Activated naive CD8-positive, alpha-beta T cell treated with anti-CD3 and anti-CD28 coated beads, Interleukin-2, amount 10 ng/mL, durations not matched to agents 7 days and 5 days (primary cell): ENCODE data around the gene LTN1. TPM values are rescaled to one million over a fixed set of nuclear protein-coding genes. Genes with fewer than 3 reads are reported as not detected.
"Not testable (repeated sequence)": the region's sequence is repeated elsewhere in the genome, so short reads cannot be mapped to it uniquely, and the experiment has no call there.

Experiments
- ATAC-seq: fragments of 150-1000 bp; cut with Tn5 transposase; one replicate; pipeline ENCODE4 v1.10.0; 2021; ENCODE audit warnings: low read depth, moderate library complexity
- POLR2A ChIA-PET: fragments of 350-600 bp; sonication (Branson Sonifier 250); formaldehyde crosslinking; loops from one replicate; lab custom pipeline; 2021; ENCODE audit warnings: antibody characterized with exemption; lab: Charles Lee
- DNase-seq: peaks from one replicate; pipeline ENCODE4 v3.0.0; 2021
- H3K27ac Mint-ChIP-seq: one replicate; pipeline ENCODE4 v1.8.0; 2022; ENCODE audit warnings: mild to moderate bottlenecking, mixed read lengths
- H3K27me3 Mint-ChIP-seq: one replicate; pipeline ENCODE4 v1.8.0; 2022; ENCODE audit warnings: mild to moderate bottlenecking, moderate library complexity, mixed read lengths
- H3K36me3 Mint-ChIP-seq: one replicate; pipeline ENCODE4 v1.8.0; 2021; ENCODE audit warnings: mild to moderate bottlenecking, mixed read lengths
- H3K4me1 Mint-ChIP-seq: one replicate; pipeline ENCODE4 v1.8.0; 2021; ENCODE audit warnings: mixed read lengths
- H3K4me3 Mint-ChIP-seq: one replicate; pipeline ENCODE4 v1.8.0; 2022; ENCODE audit warnings: mild to moderate bottlenecking, moderate library complexity, mixed read lengths
- H3K9me3 Mint-ChIP-seq: one replicate; pipeline ENCODE4 v1.8.0; 2021; ENCODE audit warnings: mixed read lengths
- total RNA-seq, 2 experiments: library from RNA; stranded (reverse); gene quantifications; one replicate each; pipeline ENCODE4 v1.2.3, GENCODE V29; 2021

LTN1 gene
- total RNA-seq = 10 to 100 TPM; 27.4 to 29.3 TPM

- peak; percentile 95 for ATAC-seq
- H3K27ac Mint-ChIP-seq = peak within 1 kb of the TSS; percentile 95
- DNase-seq = peak; percentile 96
- peaks cover 12% of the 10 kb centered on the region for H3K36me3 Mint-ChIP-seq
- no peaks in the 10 kb centered on the region for H3K9me3 Mint-ChIP-seq
- H3K4me3 Mint-ChIP-seq = peak within 1 kb of the TSS; percentile 96
- no peaks in the 10 kb centered on the region for H3K27me3 Mint-ChIP-seq
- peaks cover 27% of the 10 kb centered on the region for H3K4me1 Mint-ChIP-seq
- POLR2A ChIA-PET = interaction anchor here (0.8 to 4.6 kb wide), 14 partner anchors 8 to 306 kb away, joined by 3 to 62 read pairs (median 5); partner anchors contain the start of genes BACH1, CCT8, RWDD2B and USP16
Measured at GRCh38 chr21:28992526-28993292, at the start of gene LTN1. TSS of gene LTN1 (minus strand) at chr21:28992877. CDS start at chr21:28992805, 72 bp downstream.

GRCh38 chr21:29034678-29035077 is 42.0 kb upstream of the LTN1 start:
- Mint-ChIP-seq H3K36me3 (peaks cover 23% of the 10 kb centered on the region), H3K4me3 (no peak overlapping the region), H3K27me3 (no peaks in the 10 kb centered on the region), H3K27ac (no peak overlapping the region), H3K9me3 (no peaks in the 10 kb centered on the region), H3K4me1 (peaks cover 11% of the 10 kb centered on the region)
- POLR2A ChIA-PET = no interaction called here
- DNase-seq (no peak), ATAC-seq (no peak)

GRCh38 chr21:29033871-29034270 is 41.2 kb upstream of the LTN1 start:
- peaks cover 12% of the 10 kb centered on the region for H3K4me1 Mint-ChIP-seq
- no peaks in the 10 kb centered on the region for H3K27me3 Mint-ChIP-seq
- H3K9me3 Mint-ChIP-seq = no peaks in the 10 kb centered on the region
- no peak overlapping the region for H3K4me3 Mint-ChIP-seq
- DNase-seq = no peak
- POLR2A ChIA-PET = no interaction called here
- no peak for ATAC-seq
- no peak overlapping the region for H3K27ac Mint-ChIP-seq
- peaks cover 22% of the 10 kb centered on the region for H3K36me3 Mint-ChIP-seq

GRCh38 chr21:29033301-29033700 is 40.6 kb upstream of the LTN1 start:
- no peak for ATAC-seq
- Mint-ChIP-seq H3K9me3 (no peaks in the 10 kb centered on the region), H3K36me3 (peaks cover 22% of the 10 kb centered on the region), H3K27me3 (no peaks in the 10 kb centered on the region), H3K4me3 (no peak overlapping the region), H3K4me1 (peaks cover 12% of the 10 kb centered on the region), H3K27ac (no peak overlapping the region)
- POLR2A ChIA-PET = no interaction called here
- DNase-seq = no peak

GRCh38 chr21:29030909-29031308 is 38.2 kb upstream of the LTN1 start:
- H3K4me3 Mint-ChIP-seq = no peak overlapping the region
- no peaks in the 10 kb centered on the region for H3K27me3 Mint-ChIP-seq
- ATAC-seq (no peak), DNase-seq (no peak)
- peak overlapping the region; percentile 45 for H3K27ac Mint-ChIP-seq
- H3K36me3 Mint-ChIP-seq = peaks cover 20% of the 10 kb centered on the region
- POLR2A ChIA-PET = interaction anchor here (1.1 to 1.9 kb wide), 2 partner anchors 9 to 38 kb away, joined by 3 to 7 read pairs; partner anchors contain the start of gene LTN1
- H3K9me3 Mint-ChIP-seq = no peaks in the 10 kb centered on the region
- peaks cover 23% of the 10 kb centered on the region for H3K4me1 Mint-ChIP-seq

GRCh38 chr21:29029524-29029923 is 36.8 kb upstream of the LTN1 start:
- Mint-ChIP-seq H3K4me1 (peaks cover 29% of the 10 kb centered on the region), H3K27me3 (no peaks in the 10 kb centered on the region), H3K27ac (no peak overlapping the region), H3K4me3 (no peak overlapping the region), H3K9me3 (no peaks in the 10 kb centered on the region), H3K36me3 (peaks cover 16% of the 10 kb centered on the region)
- DNase-seq (no peak), ATAC-seq (no peak)
- POLR2A ChIA-PET = interaction anchor here (0.9 kb wide), 1 partner anchor 26 kb away, joined by 3 read pairs; no protein-coding TSS in a partner anchor

GRCh38 chr21:29025328-29025713 is 32.6 kb upstream of the LTN1 start:
- no peaks in the 10 kb centered on the region for H3K27me3 Mint-ChIP-seq
- H3K36me3 Mint-ChIP-seq = peaks cover 5% of the 10 kb centered on the region
- peaks cover 39% of the 10 kb centered on the region for H3K4me1 Mint-ChIP-seq
- H3K4me3 Mint-ChIP-seq = peak overlapping the region; percentile 93
- H3K9me3 Mint-ChIP-seq = no peaks in the 10 kb centered on the region
- no peak for ATAC-seq
- peak overlapping the region; percentile 98 for H3K27ac Mint-ChIP-seq
- POLR2A ChIA-PET = interaction anchor here (0.7 to 9.2 kb wide), 8 partner anchors 12 to 189 kb away, joined by 3 to 171 read pairs (median 12); partner anchors contain the start of genes CCT8 and LTN1
- DNase-seq = no peak

GRCh38 chr21:29024474-29025327 is 32.0 kb upstream of the LTN1 start, which contains the start of gene USP16:
TSS of gene USP16 (plus strand) at chr21:29024668. CDS start at chr21:29027914, 3,246 bp downstream.
- no peaks in the 10 kb centered on the region for H3K27me3 Mint-ChIP-seq
- peak; percentile 93 for DNase-seq
- POLR2A ChIA-PET = interaction anchor here (0.6 to 9.2 kb wide), 9 partner anchors 12 to 188 kb away, joined by 3 to 171 read pairs (median 6); partner anchors contain the start of genes CCT8 and LTN1
- peaks cover 42% of the 10 kb centered on the region for H3K4me1 Mint-ChIP-seq
- peaks cover 5% of the 10 kb centered on the region for H3K36me3 Mint-ChIP-seq
- peak; percentile 96 for ATAC-seq
- peak within 1 kb of the TSS; percentile 98 for H3K27ac Mint-ChIP-seq
- H3K9me3 Mint-ChIP-seq = no peaks in the 10 kb centered on the region
- peak within 1 kb of the TSS; percentile 93 for H3K4me3 Mint-ChIP-seq

GRCh38 chr21:29022166-29022565 is 29.5 kb upstream of the LTN1 start:
- peak overlapping the region; percentile 80 for H3K27ac Mint-ChIP-seq
- DNase-seq = no peak
- POLR2A ChIA-PET = interaction anchor here (0.6 to 9.2 kb wide), 7 partner anchors 8 to 55 kb away, joined by 4 to 171 read pairs (median 17); partner anchors contain the start of genes CCT8 and LTN1

GRCh38 chr21:29018540-29018939 is 25.9 kb upstream of the LTN1 start:
- no peaks in the 10 kb centered on the region for H3K27me3 Mint-ChIP-seq
- peaks cover 29% of the 10 kb centered on the region for H3K4me1 Mint-ChIP-seq
- H3K4me3 Mint-ChIP-seq = peak overlapping the region; percentile 85
- DNase-seq (no peak), ATAC-seq (no peak)
- H3K9me3 Mint-ChIP-seq = no peaks in the 10 kb centered on the region
- POLR2A ChIA-PET = interaction anchor here (0.7 to 9.2 kb wide), 9 partner anchors 9 to 168 kb away, joined by 3 to 171 read pairs (median 6); partner anchors contain the start of genes CCT8 and LTN1
- peaks cover 7% of the 10 kb centered on the region for H3K36me3 Mint-ChIP-seq
- H3K27ac Mint-ChIP-seq = peak overlapping the region; percentile 93

More at GRCh38 chr21:29022166-29022565, 29.5 kb upstream of the LTN1 start:
- Mint-ChIP-seq H3K4me1 (peaks cover 46% of the 10 kb centered on the region), H3K36me3 (peaks cover 2% of the 10 kb centered on the region), H3K27me3 (no peaks in the 10 kb centered on the region), H3K9me3 (no peaks in the 10 kb centered on the region), H3K4me3 (peak overlapping the region; percentile 37)
- no peak for ATAC-seq

- POLR2A ChIA-PET = interaction anchor here (1.5 to 9.2 kb wide), 5 partner anchors 14 to 168 kb away, joined by 3 to 171 read pairs (median 14); partner anchors contain the start of genes CCT8 and LTN1
- no peak for DNase-seq
- peaks cover 25% of the 10 kb centered on the region for H3K4me1 Mint-ChIP-seq
- H3K9me3 Mint-ChIP-seq = no peaks in the 10 kb centered on the region
- H3K4me3 Mint-ChIP-seq = peak overlapping the region; percentile 85
- ATAC-seq = no peak
- peak overlapping the region; percentile 81 for H3K27ac Mint-ChIP-seq
- H3K36me3 Mint-ChIP-seq = peaks cover 10% of the 10 kb centered on the region
- no peaks in the 10 kb centered on the region for H3K27me3 Mint-ChIP-seq
Measured at GRCh38 chr21:29017639-29018237, 25.1 kb upstream of the LTN1 start.

GRCh38 chr21:29011236-29011635 is 18.6 kb upstream of the LTN1 start:
- H3K27me3 Mint-ChIP-seq, H3K27ac Mint-ChIP-seq, POLR2A ChIA-PET, ATAC-seq, H3K4me3 Mint-ChIP-seq, H3K4me1 Mint-ChIP-seq, H3K9me3 Mint-ChIP-seq, DNase-seq: not testable (repeated sequence)
- H3K36me3 Mint-ChIP-seq = peaks cover 23% of the 10 kb centered on the region
